H1 (cell line): ENCODE measurements around the gene OR8A1. TPM values are rescaled to one million over a fixed set of nuclear protein-coding genes. Genes with fewer than 3 reads are reported as not detected.

Experiments
- CTCF ChIA-PET: fragments of 300-600 bp; sonication (Branson Sonifier 250); formaldehyde crosslinking; loops from one replicate; lab custom pipeline; 2021; ENCODE audit not compliant: partially characterized antibody; lab: Charles Lee
- POLR2A ChIA-PET: fragments of 300-600 bp; sonication (Branson Sonifier 250); formaldehyde crosslinking; loops from one replicate; lab custom pipeline; 2021; ENCODE audit warnings: inconsistent platforms; ENCODE audit not compliant: partially characterized antibody; lab: Charles Lee
- DNase-seq, 2 experiments: peaks; one replicate each; pipeline versions ENCODE4 v3.0.0 to v3.0.0-alpha.2; 2010 to 2022; ENCODE audit warnings: low spot score in 2 of 2, low read depth in 1 of 2, mixed read lengths in 1 of 2
- FAIRE-seq: peaks from 2 replicates; lab custom pipeline; 2011; peaks lifted over from hg19 to GRCh38; lab: Jason Lieb, UNC
- H2AFZ ChIP-seq: 2 replicates; pipeline ENCODE4 v1.8.1; 2012; ENCODE audit warnings: low read length, inconsistent platforms
- H2AK5ac ChIP-seq: 2 replicates; pipeline ENCODE4 v1.6.1; 2013; ENCODE audit warnings: low read depth, low read length
- H2BK120ac ChIP-seq: replicated peaks from 2 replicates; pipeline ENCODE3; 2013; ENCODE audit warnings: low read depth, low read length, inconsistent platforms
- H2BK12ac ChIP-seq: 2 replicates; pipeline ENCODE4 v1.6.1; 2013; ENCODE audit warnings: low read depth, low read length
- H2BK15ac ChIP-seq: 2 replicates; pipeline ENCODE4 v1.6.1; 2013; ENCODE audit warnings: low read length
- H2BK20ac ChIP-seq: 2 replicates; pipeline ENCODE4 v1.6.1; 2013; ENCODE audit warnings: low read length
- H2BK5ac ChIP-seq: 2 replicates; pipeline ENCODE4 v1.6.1; 2013; ENCODE audit warnings: low read depth, low read length
- H3K14ac ChIP-seq: 2 replicates; pipeline ENCODE4 v1.6.1; 2013; ENCODE audit warnings: inconsistent platforms; ENCODE audit not compliant: insufficient read length
- H3K18ac ChIP-seq: 2 replicates; pipeline ENCODE4 v1.6.1; 2013; ENCODE audit warnings: low read length; ENCODE audit errors: extremely low read depth
- H3K23ac ChIP-seq: 2 replicates; pipeline ENCODE4 v1.6.1; 2013; ENCODE audit warnings: inconsistent platforms; ENCODE audit not compliant: insufficient read length
- H3K23me2 ChIP-seq: 2 replicates; pipeline ENCODE4 v1.6.1; 2013; ENCODE audit warnings: low read depth, low read length
- H3K27ac ChIP-seq: 2 replicates; pipeline ENCODE4 v1.6.1; 2011; ENCODE audit warnings: low read depth, low read length, inconsistent platforms
- H3K27me3 ChIP-seq, 4 experiments: replicated peaks in 1 of 4; 1 replicate in 1 of 4; 2 replicates in 3 of 4; pipeline versions ENCODE4 v1.6.1 to v1.8.1; 2011 to 2013; ENCODE audit warnings: low read length in 3 of 4, mild to moderate bottlenecking in 3 of 4, inconsistent platforms in 2 of 4, mixed read lengths in 2 of 4, moderate library complexity in 1 of 4; ENCODE audit not compliant: control insufficient read depth in 3 of 4, insufficient read depth in 3 of 4; ENCODE audit errors: extremely low read depth in 1 of 4
- H3K36me3 ChIP-seq, 4 experiments: 2 replicates each; pipeline versions ENCODE4 v1.6.1 to v1.8.1; 2011 to 2013; ENCODE audit warnings: mild to moderate bottlenecking in 4 of 4, low read length in 3 of 4, moderate library complexity in 2 of 4, control low read depth in 1 of 4, inconsistent platforms in 1 of 4; ENCODE audit not compliant: insufficient read depth in 4 of 4, control insufficient read depth in 2 of 4
- H3K4ac ChIP-seq: replicated peaks from 2 replicates; pipeline ENCODE3; 2013; ENCODE audit warnings: low read length, low read depth, mixed read lengths, inconsistent platforms; ENCODE audit not compliant: insufficient read length
- H3K4me1 ChIP-seq, 4 experiments: replicated peaks in 1 of 4; 1 replicate in 1 of 4; 2 replicates in 3 of 4; pipeline versions ENCODE4 v1.6.1 to v1.8.1; 2011 to 2013; ENCODE audit warnings: low read length in 3 of 4, inconsistent platforms in 2 of 4, mixed read lengths in 1 of 4; ENCODE audit not compliant: insufficient read depth in 4 of 4, control insufficient read depth in 3 of 4
- H3K4me2 ChIP-seq, 2 experiments: 2 replicates each; pipeline versions ENCODE4 v1.6.1 to v1.8.1; 2011 to 2013; ENCODE audit warnings: low read depth in 2 of 2, low read length in 2 of 2, control low read depth in 1 of 2, inconsistent platforms in 1 of 2, mild to moderate bottlenecking in 1 of 2; ENCODE audit not compliant: insufficient read depth in 1 of 2
- H3K4me3 ChIP-seq, 4 experiments: fragments of 200-600, 300-600 bp in 1 of 4; sonication (generic), shearing (Covaris generic), sonication (Bioruptor Twin) in 1 of 4; 2 replicates each; pipeline versions ENCODE4 v1.5.1 to v1.8.1; 2011 to 2016; ENCODE audit warnings: low read length in 4 of 4, low read depth in 3 of 4, control low read depth in 2 of 4, inconsistent platforms in 2 of 4, mild to moderate bottlenecking in 2 of 4, mixed read lengths in 1 of 4, moderate library complexity in 1 of 4; ENCODE audit not compliant: insufficient read depth in 2 of 4; ENCODE audit errors: extremely low read depth in 1 of 4
- H3K56ac ChIP-seq: replicated peaks from 2 replicates; pipeline ENCODE3; 2013; ENCODE audit warnings: low read depth, mild to moderate bottlenecking, mixed read lengths, low read length, inconsistent platforms; ENCODE audit not compliant: insufficient read length
- H3K79me1 ChIP-seq: 2 replicates; pipeline ENCODE4 v1.6.1; 2013; ENCODE audit warnings: low read depth, low read length, control low read depth
- H3K79me2 ChIP-seq, 2 experiments: 2 replicates each; pipeline versions ENCODE4 v1.6.1 to v1.8.1; 2012 to 2013; ENCODE audit warnings: low read length in 2 of 2, mild to moderate bottlenecking in 2 of 2, inconsistent platforms in 1 of 2; ENCODE audit not compliant: insufficient read depth in 2 of 2, control insufficient read depth in 1 of 2
- H3K9ac ChIP-seq, 4 experiments: replicated peaks in 1 of 4; 1 replicate in 1 of 4; 2 replicates in 3 of 4; pipeline versions ENCODE4 v1.6.1 to v1.8.1; 2011 to 2013; ENCODE audit warnings: low read depth in 3 of 4, low read length in 3 of 4, control low read depth in 2 of 4, mild to moderate bottlenecking in 2 of 4, moderate library complexity in 2 of 4, inconsistent platforms in 1 of 4; ENCODE audit errors: extremely low read depth in 1 of 4
- H3K9me3 ChIP-seq, 2 experiments: 2 replicates each; pipeline versions ENCODE4 v1.6.1 to v1.8.1; 2012 to 2013; ENCODE audit warnings: mild to moderate bottlenecking in 2 of 2, moderate library complexity in 2 of 2, control low read depth in 1 of 2, inconsistent platforms in 1 of 2, low read depth in 1 of 2, low read length in 1 of 2, mixed read lengths in 1 of 2; ENCODE audit not compliant: insufficient read depth in 2 of 2
- H4K20me1 ChIP-seq, 2 experiments: replicated peaks in 1 of 2; 2 replicates each; pipeline versions ENCODE3 to v1.8.1; 2011 to 2013; ENCODE audit warnings: inconsistent platforms in 2 of 2, low read length in 2 of 2, mild to moderate bottlenecking in 1 of 2; ENCODE audit not compliant: insufficient read depth in 2 of 2, control insufficient read depth in 1 of 2
- H4K5ac ChIP-seq: 2 replicates; pipeline ENCODE4 v1.6.1; 2013; ENCODE audit warnings: low read length, low read depth, mixed read lengths, inconsistent platforms; ENCODE audit not compliant: insufficient read length
- H4K8ac ChIP-seq: 2 replicates; pipeline ENCODE4 v1.8.0; 2013; ENCODE audit warnings: mild to moderate bottlenecking, moderate library complexity, low read length, inconsistent platforms; ENCODE audit not compliant: insufficient read depth; ENCODE audit errors: extremely low read depth
- H4K91ac ChIP-seq: replicated peaks from 2 replicates; pipeline ENCODE3; 2013; ENCODE audit warnings: low read length, mixed read lengths, inconsistent platforms; ENCODE audit not compliant: insufficient read length
- ASH2L ChIP-seq: fragments of 200-600, 300-600 bp; sonication (generic); IDR thresholded peaks from one replicate; pipeline ENCODE4 v1.7.1; 2017; ENCODE audit warnings: low read length
- BRCA1 ChIP-seq: IDR thresholded peaks from 2 replicates; pipeline ENCODE4 v1.6.1; 2012; ENCODE audit warnings: low read depth, low read length, improper control_type of control experiment
- EP300 ChIP-seq, 2 experiments: IDR thresholded peaks; 1 replicate in 1 of 2; 2 replicates in 1 of 2; pipeline ENCODE4 v1.6.1; 2011 to 2012; ENCODE audit warnings: low read depth in 2 of 2, low read length in 2 of 2, mild to moderate bottlenecking in 2 of 2, borderline replicate concordance in 1 of 2, inconsistent platforms in 1 of 2, moderate library complexity in 1 of 2
- HDAC6 ChIP-seq: IDR thresholded peaks from one replicate; pipeline ENCODE4 v1.7.1; 2012; ENCODE audit warnings: low read depth, mild to moderate bottlenecking, inconsistent platforms, low read length, moderate library complexity
- KDM5A ChIP-seq: fragments of 200-600 bp; IDR thresholded peaks from 2 replicates; pipeline ENCODE4 v1.7.1; 2012; ENCODE audit warnings: mild to moderate bottlenecking, low read length, inconsistent platforms, mixed read lengths
- PHF8 ChIP-seq: fragments of 200-600 bp; sonication (generic); conservative IDR thresholded peaks from 2 replicates; pipeline ENCODE4 v1.7.1; 2012; ENCODE audit warnings: low read depth, mild to moderate bottlenecking, inconsistent platforms, low read length, moderate library complexity
- RBBP5 ChIP-seq: IDR thresholded peaks from 2 replicates; pipeline ENCODE4 v1.7.1; 2012; ENCODE audit warnings: low read depth, mild to moderate bottlenecking, inconsistent platforms, low read length, moderate library complexity, borderline replicate concordance
- RFX5 ChIP-seq: IDR thresholded peaks from 2 replicates; pipeline ENCODE4 v1.6.1; 2011; ENCODE audit warnings: low read depth, low read length, improper control_type of control experiment, borderline replicate concordance
- RXRA ChIP-seq: IDR thresholded peaks from 2 replicates; pipeline ENCODE4 v1.6.1; 2011; ENCODE audit warnings: low read depth, mild to moderate bottlenecking, low read length, moderate library complexity; ENCODE audit not compliant: insufficient read depth
- SIRT6 ChIP-seq: IDR thresholded peaks from one replicate; pipeline ENCODE4 v1.7.1; 2012; ENCODE audit warnings: low read length, inconsistent platforms
- WGBS, 2 experiments: shearing (Covaris generic) in 1 of 2; methylation state at CpG; one replicate each; pipeline versions ENCODE4 v1.1.6 to v1.1.7; 2013 to 2015; ENCODE audit warnings: low lambda C conversion rate in 2 of 2, mixed read lengths in 2 of 2, inconsistent platforms in 1 of 2, low coverage in 1 of 2, missing lambda C conversion rate in 1 of 2; ENCODE audit not compliant: insufficient replicate concordance in 2 of 2, insufficient coverage in 1 of 2, insufficient read length in 1 of 2; ENCODE audit errors: extremely low coverage in 1 of 2, missing lambda C conversion rate in 1 of 2; 5-methylcytosine and 5-hydroxymethylcytosine counted together
- polyA plus RNA-seq, 7 experiments: library from polyadenylated mRNA; depleted of rRNA in 3 of 7; stranded (reverse) in 5 of 7; unstranded in 2 of 7; fragments of >200 nt in 5 of 7; fragments of 200-250 nt in 2 of 7; gene quantifications; 1 replicate in 5 of 7; 2 replicates in 1 of 7; 4 replicates in 1 of 7; pipeline versions ENCODE4 v1.2.1 to v1.2.3, GENCODE V29; 2011 to 2013; ENCODE audit warnings: missing spikeins in 2 of 7, mixed read lengths in 2 of 7
- total RNA-seq: library from RNA; stranded (reverse); fragmentation: NEBNext Ultra II Directional; extraction: Animal tissue kit (Norgen Biotek cat#: 25700); gene quantifications from 2 replicates; pipeline ENCODE4 v1.2.1, GENCODE V29; 2021
- TF ChIP-seq, protein P1 (sequence below): IDR thresholded peaks from 2 replicates; pipeline ENCODE4 v1.6.1; 2012; ENCODE audit warnings: inconsistent platforms

Gene OR8A1
- total and polyA plus RNA-seq, 2 of the 8 experiments (the other 6 are each of a cell fraction or from before 2014, with no cell fraction given) = not detected

DNA sequence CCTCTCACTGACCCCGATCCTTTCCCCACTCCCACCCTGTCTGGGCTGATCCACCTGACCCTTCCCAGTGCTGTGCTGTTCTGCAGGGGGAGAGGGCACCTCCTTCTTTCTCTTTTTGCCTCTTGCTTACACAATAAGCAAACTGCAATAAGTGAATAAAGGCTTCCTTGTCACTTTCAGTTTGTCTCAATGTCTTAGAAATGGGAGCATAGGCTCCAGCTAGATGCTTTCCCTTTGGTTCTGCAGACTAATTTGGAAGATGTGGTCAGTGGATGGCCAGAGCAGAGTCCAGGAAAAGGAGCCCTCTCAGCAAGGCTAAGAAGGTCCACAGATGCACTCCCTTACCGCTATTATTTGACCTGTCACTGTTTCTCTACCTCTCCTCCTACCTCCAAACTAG lies 35.7 kb upstream of the OR8A1 start:
- H3K18ac ChIP-seq = no peak overlapping the region
- H3K14ac ChIP-seq = no peak overlapping the region
- WGBS, 2 experiments = 95% methylated on average over 1 of the region's 2 CpGs; no CpG with 5 or more reads in 1 of the 2 experiments
- no peaks in the 10 kb centered on the region for H4K20me1 ChIP-seq
- TF ChIP-seq RFX5 = no peak
- no peak for TF ChIP-seq RXRA
- no peak for TF ChIP-seq BRCA1
- TF ChIP-seq ASH2L = no peak
- TF ChIP-seq EP300 (IDR thresholded peaks at IDR 0.05; ENCODE audit: borderline replicate concordance in 1 of 2, low read depth in 2 of 2, low read length in 2 of 2) = no peak
- no peak for TF ChIP-seq KDM5A
- TF ChIP-seq, protein P1, sequence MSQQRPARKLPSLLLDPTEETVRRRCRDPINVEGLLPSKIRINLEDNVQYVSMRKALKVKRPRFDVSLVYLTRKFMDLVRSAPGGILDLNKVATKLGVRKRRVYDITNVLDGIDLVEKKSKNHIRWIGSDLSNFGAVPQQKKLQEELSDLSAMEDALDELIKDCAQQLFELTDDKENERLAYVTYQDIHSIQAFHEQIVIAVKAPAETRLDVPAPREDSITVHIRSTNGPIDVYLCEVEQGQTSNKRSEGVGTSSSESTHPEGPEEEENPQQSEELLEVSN = no peak
- TF ChIP-seq PHF8 = no peak
- no peak for TF ChIP-seq HDAC6
- TF ChIP-seq RBBP5 = no peak
- TF ChIP-seq SIRT6 = no peak
- TF ChIP-seq, all 59 proteins: peak for 0
- DNase-seq (no peak), FAIRE-seq (no peak)
- ChIA-PET POLR2A (no interaction called here), CTCF (interaction anchor here (0.5 to 2.9 kb wide), 3 partner anchors 17 to 89 kb away, joined by 3 to 7 read pairs (median 5); partner anchors contain the start of gene TBRG1)
- no peak overlapping the region for H2BK15ac ChIP-seq
- H2BK20ac ChIP-seq = no peak overlapping the region
- no peak overlapping the region for H3K4me3 ChIP-seq
- H4K5ac ChIP-seq = no peak overlapping the region
- H3K56ac ChIP-seq = no peak overlapping the region
- H2AK5ac ChIP-seq = no peak overlapping the region
- no peak overlapping the region; the same call in 1 of the 2 replicates for H4K8ac ChIP-seq
- H3K23ac ChIP-seq = no peak overlapping the region
- no peaks in the 10 kb centered on the region for H3K79me1 ChIP-seq
- no peaks in the 10 kb centered on the region for H3K79me2 ChIP-seq
- H2BK5ac ChIP-seq = no peak overlapping the region
- H3K27ac ChIP-seq = no peak overlapping the region
- no peak overlapping the region for H3K9ac ChIP-seq
- no peaks in the 10 kb centered on the region for H3K27me3 ChIP-seq
- H3K9me3 ChIP-seq = peaks cover 0 to 2% of the 10 kb centered on the region in 2 experiments; a peak in 1 of 4 replicates
- peaks cover 0 to 5% (median under 1%) of the 10 kb centered on the region in 4 experiments; a peak in 4 of 7 replicates for H3K4me1 ChIP-seq
- H2BK12ac ChIP-seq = peak overlapping the region; percentile 31; the same call in 1 of the 2 replicates
- no peak overlapping the region for H4K91ac ChIP-seq
- no peak overlapping the region for H3K4me2 ChIP-seq
- H3K4ac ChIP-seq = no peak overlapping the region
- no peaks in the 10 kb centered on the region for H3K23me2 ChIP-seq
- H2BK120ac ChIP-seq = no peak overlapping the region
- no peaks in the 10 kb centered on the region for H3K36me3 ChIP-seq
- peak overlapping the region; percentile 79; the same call in 1 of the 2 replicates for H2AFZ ChIP-seq
